Activated naive CD8-positive, alpha-beta T cell treated with anti-CD3 and anti-CD28 coated beads for 36 hours (primary cell): ENCODE results near the gene KDELR3. TPM values are rescaled to one million over a fixed set of nuclear protein-coding genes. Genes with fewer than 3 reads are reported as not detected.

Source experiments
- DNase-seq: peaks from one replicate; pipeline ENCODE4 v3.0.0; 2021
- H3K27ac Mint-ChIP-seq: one replicate; pipeline ENCODE4 v1.8.0; 2022; ENCODE audit warnings: mild to moderate bottlenecking, moderate library complexity, mixed read lengths
- H3K27me3 Mint-ChIP-seq: one replicate; pipeline ENCODE4 v1.8.0; 2022; ENCODE audit warnings: mild to moderate bottlenecking, mixed read lengths
- H3K36me3 Mint-ChIP-seq: one replicate; pipeline ENCODE4 v1.8.0; 2021; ENCODE audit warnings: mild to moderate bottlenecking, mixed read lengths
- H3K4me1 Mint-ChIP-seq: one replicate; pipeline ENCODE4 v1.8.0; 2021; ENCODE audit warnings: mixed read lengths
- H3K4me3 Mint-ChIP-seq: one replicate; pipeline ENCODE4 v1.8.0; 2022; ENCODE audit warnings: mild to moderate bottlenecking, moderate library complexity, mixed read lengths
- H3K9me3 Mint-ChIP-seq: one replicate; pipeline ENCODE4 v1.8.0; 2022; ENCODE audit warnings: mixed read lengths
- total RNA-seq, 2 experiments: library from RNA; stranded (reverse); gene quantifications; one replicate each; pipeline ENCODE4 v1.2.3, GENCODE V29; 2021

Gene KDELR3
- total RNA-seq, 2 experiments from 2014 or later: 0.72 to 1.3 TPM

- no peaks in the 10 kb centered on the region for H3K27me3 Mint-ChIP-seq
- H3K27ac Mint-ChIP-seq: peak overlapping the region; percentile 61
- peaks cover 49% of the 10 kb centered on the region for H3K36me3 Mint-ChIP-seq
- no peaks in the 10 kb centered on the region for H3K9me3 Mint-ChIP-seq
- DNase-seq: no peak
- peaks cover 27% of the 10 kb centered on the region for H3K4me1 Mint-ChIP-seq
- no peak overlapping the region for H3K4me3 Mint-ChIP-seq
These were observed 13.4 kb downstream of the KDELR3 start for GRCh38 chr22:38481162-38481870.

- Mint-ChIP-seq H3K27me3 (no peaks in the 10 kb centered on the region), H3K27ac (no peak overlapping the region), H3K36me3 (peaks cover 55% of the 10 kb centered on the region), H3K9me3 (no peaks in the 10 kb centered on the region), H3K4me1 (peaks cover 32% of the 10 kb centered on the region), H3K4me3 (no peak overlapping the region)
- DNase-seq: no peak
These were observed 14.0 kb downstream of the KDELR3 start for GRCh38 chr22:38481871-38482332.

- H3K36me3 Mint-ChIP-seq: peaks cover 61% of the 10 kb centered on the region
- H3K27me3 Mint-ChIP-seq: no peaks in the 10 kb centered on the region
- H3K4me1 Mint-ChIP-seq: peaks cover 34% of the 10 kb centered on the region
- H3K27ac Mint-ChIP-seq: no peak overlapping the region
- no peak for DNase-seq
- H3K4me3 Mint-ChIP-seq: no peak overlapping the region
- no peaks in the 10 kb centered on the region for H3K9me3 Mint-ChIP-seq
These were observed 14.9 kb downstream of the KDELR3 start for GRCh38 chr22:38482662-38483308.

- H3K27me3 Mint-ChIP-seq: no peaks in the 10 kb centered on the region
- peak overlapping the region; percentile 79 for H3K27ac Mint-ChIP-seq
- H3K9me3 Mint-ChIP-seq: no peaks in the 10 kb centered on the region
- peaks cover 68% of the 10 kb centered on the region for H3K36me3 Mint-ChIP-seq
- peaks cover 41% of the 10 kb centered on the region for H3K4me1 Mint-ChIP-seq
- H3K4me3 Mint-ChIP-seq: no peak overlapping the region
- no peak for DNase-seq
These were observed 16.3 kb downstream of the KDELR3 start for GRCh38 chr22:38484244-38484643.

- no peak overlapping the region for H3K4me3 Mint-ChIP-seq
- H3K27me3 Mint-ChIP-seq: no peaks in the 10 kb centered on the region
- peak overlapping the region; percentile 43 for H3K27ac Mint-ChIP-seq
- no peaks in the 10 kb centered on the region for H3K9me3 Mint-ChIP-seq
- H3K4me1 Mint-ChIP-seq: peaks cover 54% of the 10 kb centered on the region
- no peak for DNase-seq
- H3K36me3 Mint-ChIP-seq: peaks cover 82% of the 10 kb centered on the region
These were observed 17.9 kb downstream of the KDELR3 start for GRCh38 chr22:38485783-38486182.

- no peak overlapping the region for H3K4me3 Mint-ChIP-seq
These were observed 20.1 kb downstream of the KDELR3 start for GRCh38 chr22:38487946-38488345.

GRCh38 chr22:38489142-38489541 is 21.2 kb downstream of the KDELR3 start:
- Mint-ChIP-seq H3K4me1 (peaks cover 62% of the 10 kb centered on the region), H3K36me3 (peaks cover 75% of the 10 kb centered on the region), H3K4me3 (no peak overlapping the region), H3K9me3 (no peaks in the 10 kb centered on the region), H3K27me3 (no peaks in the 10 kb centered on the region), H3K27ac (no peak overlapping the region)
- no peak for DNase-seq

More at GRCh38 chr22:38487946-38488345, 20.1 kb downstream of the KDELR3 start:
- no peak for DNase-seq
- Mint-ChIP-seq H3K4me1 (peaks cover 63% of the 10 kb centered on the region), H3K9me3 (no peaks in the 10 kb centered on the region), H3K27ac (peak overlapping the region; percentile 32), H3K27me3 (no peaks in the 10 kb centered on the region), H3K36me3 (peaks cover 76% of the 10 kb centered on the region)

- Mint-ChIP-seq H3K27ac (peak overlapping the region; percentile 90), H3K9me3 (no peaks in the 10 kb centered on the region), H3K27me3 (no peaks in the 10 kb centered on the region), H3K36me3 (peaks cover 72% of the 10 kb centered on the region), H3K4me3 (no peak overlapping the region), H3K4me1 (peaks cover 63% of the 10 kb centered on the region)
- no peak for DNase-seq
These were observed 21.8 kb downstream of the KDELR3 start for GRCh38 chr22:38489561-38490145.

- Mint-ChIP-seq H3K4me3 (no peak overlapping the region), H3K36me3 (peaks cover 73% of the 10 kb centered on the region), H3K4me1 (peaks cover 64% of the 10 kb centered on the region), H3K9me3 (no peaks in the 10 kb centered on the region), H3K27me3 (no peaks in the 10 kb centered on the region), H3K27ac (peak overlapping the region; percentile 90)
- no peak for DNase-seq
These were observed 22.6 kb downstream of the KDELR3 start for GRCh38 chr22:38490475-38490874.

- Mint-ChIP-seq H3K36me3 (peaks cover 72% of the 10 kb centered on the region), H3K27me3 (no peaks in the 10 kb centered on the region), H3K4me1 (peaks cover 60% of the 10 kb centered on the region), H3K9me3 (no peaks in the 10 kb centered on the region), H3K27ac (peak overlapping the region; percentile 90), H3K4me3 (no peak overlapping the region)
- DNase-seq: no peak
These were observed 23.0 kb downstream of the KDELR3 start for GRCh38 chr22:38490915-38491314.

GRCh38 chr22:38491707-38492348 is 23.9 kb downstream of the KDELR3 start:
- Mint-ChIP-seq H3K4me3 (no peak overlapping the region), H3K4me1 (peaks cover 56% of the 10 kb centered on the region), H3K9me3 (no peaks in the 10 kb centered on the region), H3K27ac (no peak overlapping the region), H3K27me3 (no peaks in the 10 kb centered on the region), H3K36me3 (peaks cover 68% of the 10 kb centered on the region)
- DNase-seq: no peak

GRCh38 chr22:38494498-38494897 is 26.6 kb downstream of the KDELR3 start:
- Mint-ChIP-seq H3K27ac (peak overlapping the region; percentile 25), H3K4me3 (no peak overlapping the region), H3K4me1 (peaks cover 65% of the 10 kb centered on the region), H3K36me3 (peaks cover 67% of the 10 kb centered on the region), H3K27me3 (no peaks in the 10 kb centered on the region), H3K9me3 (no peaks in the 10 kb centered on the region)
- no peak for DNase-seq

- Mint-ChIP-seq H3K4me3 (no peak overlapping the region), H3K36me3 (peaks cover 65% of the 10 kb centered on the region), H3K27me3 (no peaks in the 10 kb centered on the region), H3K4me1 (peaks cover 62% of the 10 kb centered on the region), H3K9me3 (no peaks in the 10 kb centered on the region), H3K27ac (peak overlapping the region; percentile 25)
- no peak for DNase-seq
These were observed 27.0 kb downstream of the KDELR3 start for GRCh38 chr22:38494939-38495338.

- H3K9me3 Mint-ChIP-seq: no peaks in the 10 kb centered on the region
- peaks cover 59% of the 10 kb centered on the region for H3K4me1 Mint-ChIP-seq
- H3K36me3 Mint-ChIP-seq: peaks cover 68% of the 10 kb centered on the region
- H3K27me3 Mint-ChIP-seq: no peaks in the 10 kb centered on the region
- H3K27ac Mint-ChIP-seq: peak overlapping the region; percentile 83
- DNase-seq: no peak
- H3K4me3 Mint-ChIP-seq: no peak overlapping the region
These were observed 30.0 kb downstream of the KDELR3 start for GRCh38 chr22:38497869-38498268.
